ENCODE measurements around the gene RASSF8. TPM values are rescaled to one million over a fixed set of nuclear protein-coding genes. Genes with fewer than 3 reads are reported as not detected.

RASSF8 gene
- total and polyA plus RNA-seq, 2 donors (not counting 3 experiments of a cell fraction or from before 2014, with no cell fraction given) = 11.1 to 59.3 TPM

GRCh38 chr12:26000898-26001297, 42.4 kb downstream of the RASSF8 start:
- peaks cover 67% of the 10 kb centered on the region for H3K79me2 ChIP-seq (ENCODE audit: control insufficient read depth, insufficient read depth, low read length)
- FAIRE-seq (no peak), DNase-seq (ENCODE audit: low read depth, low spot score) (no peak)
- H4K20me1 ChIP-seq (replicated peaks; ENCODE audit: control insufficient read depth, extremely low read depth, insufficient read depth, low read length) = no peaks in the 10 kb centered on the region
- ChIA-PET POLR2A (no interaction called here), CTCF (interaction anchor here (0.6 to 2.9 kb wide), 6 partner anchors 10 to 252 kb away, joined by 3 to 14 read pairs (median 6); no protein-coding TSS in a partner anchor)
- no peak overlapping the region for H3K9ac ChIP-seq (replicated peaks; ENCODE audit: extremely low read depth, insufficient read depth, low read length)
- H3K4me1 ChIP-seq (ENCODE audit: control insufficient read depth, extremely low read depth, insufficient read depth, low read length) = peaks cover 31% of the 10 kb centered on the region
- no peak for TF ChIP-seq CTCF (IDR thresholded peaks at IDR 0.05; ENCODE audit: extremely low read depth in 1 of 2, insufficient read depth in 1 of 2, low read depth in 1 of 2, low read length in 2 of 2)
- no peak for TF ChIP-seq JUN (IDR thresholded peaks at IDR 0.05; ENCODE audit: borderline replicate concordance, insufficient read depth, insufficient read length, low read depth)
- no peak for TF ChIP-seq GATA2 (IDR thresholded peaks at IDR 0.05; ENCODE audit: insufficient read depth, insufficient read length, low read depth, low read length)
- no peak for TF ChIP-seq FOS (IDR thresholded peaks at IDR 0.05; ENCODE audit: borderline replicate concordance, insufficient read depth, low read length)
- TF ChIP-seq POLR2A (IDR thresholded peaks at IDR 0.05; ENCODE audit: low read depth, low read length) = no peak
- no peak for TF ChIP-seq MYC (IDR thresholded peaks at IDR 0.05; ENCODE audit: low read depth, low read length)
- TF ChIP-seq POLR2AphosphoS5 (IDR thresholded peaks at IDR 0.05; ENCODE audit: insufficient read depth, low read depth, low read length) = no peak
- TF ChIP-seq MAX (IDR thresholded peaks at IDR 0.05; ENCODE audit: insufficient read depth, insufficient read length) = no peak
- no peak for TF ChIP-seq EZH2 (IDR thresholded peaks at IDR 0.05; ENCODE audit: borderline replicate concordance, low read depth, low read length, severe bottlenecking)
- H3K4me3 ChIP-seq (replicated peaks in 1 of 3; ENCODE audit: insufficient read depth in 1 of 3, low read depth in 1 of 3, low read length in 3 of 3) = no peak overlapping the region
- dilution Hi-C loops (cut with MboI; ENCODE audit: extremely low pct_ligation_motif_present, low sequenced_read_pairs) = no loop called here
- intact Hi-C loops (cut with micrococcal nuclease) = no loop called here
- H3K4me2 ChIP-seq (ENCODE audit: insufficient read depth, low read length) = no peak overlapping the region
- no peaks in the 10 kb centered on the region for H3K36me3 ChIP-seq (ENCODE audit: control insufficient read depth in 2 of 2, extremely low read depth in 1 of 2, insufficient read depth in 2 of 2, low read length in 2 of 2)
- H3K9me1 ChIP-seq (replicated peaks; ENCODE audit: control insufficient read depth, extremely low read depth, insufficient read depth, low read length) = peaks cover 2% of the 10 kb centered on the region
- H2AFZ ChIP-seq (ENCODE audit: low read depth, low read length) = no peak overlapping the region
- H3K27me3 ChIP-seq (ENCODE audit: control insufficient read depth in 2 of 2, insufficient read depth in 2 of 2, low read length in 2 of 2) = no peaks in the 10 kb centered on the region
- H3K9me3 ChIP-seq (replicated peaks; ENCODE audit: control insufficient read depth, insufficient read depth, low read length) = peaks cover 3% of the 10 kb centered on the region
- no peak overlapping the region for H3K27ac ChIP-seq (ENCODE audit: insufficient read depth, low read depth, low read length)
- BruUV-seq (replicated peaks) = no TSS peak

All from endothelial cell of umbilical vein (primary cell).